RWPE1 (cell line): ENCODE data around the gene TMEFF1.
"Not testable (repeated sequence)": the region's sequence is repeated elsewhere in the genome, so short reads cannot be mapped to it uniquely, and the experiment has no call there.

ENCODE experiments used
- CTCF ChIA-PET: fragments of 350-600 bp; sonication (Branson Sonifier 250); formaldehyde crosslinking; extraction: SDS; loops from one replicate; lab custom pipeline; 2021; lab: Yijun Ruan, JAX
- POLR2A ChIA-PET: fragments of 400-600 bp; formaldehyde crosslinking; extraction: SDS; loops from one replicate; lab custom pipeline; 2020; ENCODE audit warnings: antibody characterized with exemption; ENCODE audit not compliant: low non-redundant PET; lab: Yijun Ruan, JAX
- DNase-seq: peaks from one replicate; pipeline ENCODE4 v3.0.0; 2012; ENCODE audit warnings: low spot score
- H3K27ac ChIP-seq: fragments of 450-650 bp; 2 replicates; pipeline ENCODE4 v1.5.1; 2017
- TF ChIP-seq, protein P1 (sequence below): fragments of 450-650 bp; conservative IDR thresholded peaks from 2 replicates; pipeline ENCODE4 v1.5.1; 2017; ENCODE audit warnings: low read depth, mild to moderate bottlenecking

The TMEFF1 gene

GRCh38 chr9:100511205-100511604 is 38.3 kb downstream of the TMEFF1 start:
- ChIA-PET CTCF (no interaction called here), POLR2A (no interaction called here)
- DNase-seq, result no peak
- H3K27ac ChIP-seq, result no peak overlapping the region
- TF ChIP-seq, protein P1, sequence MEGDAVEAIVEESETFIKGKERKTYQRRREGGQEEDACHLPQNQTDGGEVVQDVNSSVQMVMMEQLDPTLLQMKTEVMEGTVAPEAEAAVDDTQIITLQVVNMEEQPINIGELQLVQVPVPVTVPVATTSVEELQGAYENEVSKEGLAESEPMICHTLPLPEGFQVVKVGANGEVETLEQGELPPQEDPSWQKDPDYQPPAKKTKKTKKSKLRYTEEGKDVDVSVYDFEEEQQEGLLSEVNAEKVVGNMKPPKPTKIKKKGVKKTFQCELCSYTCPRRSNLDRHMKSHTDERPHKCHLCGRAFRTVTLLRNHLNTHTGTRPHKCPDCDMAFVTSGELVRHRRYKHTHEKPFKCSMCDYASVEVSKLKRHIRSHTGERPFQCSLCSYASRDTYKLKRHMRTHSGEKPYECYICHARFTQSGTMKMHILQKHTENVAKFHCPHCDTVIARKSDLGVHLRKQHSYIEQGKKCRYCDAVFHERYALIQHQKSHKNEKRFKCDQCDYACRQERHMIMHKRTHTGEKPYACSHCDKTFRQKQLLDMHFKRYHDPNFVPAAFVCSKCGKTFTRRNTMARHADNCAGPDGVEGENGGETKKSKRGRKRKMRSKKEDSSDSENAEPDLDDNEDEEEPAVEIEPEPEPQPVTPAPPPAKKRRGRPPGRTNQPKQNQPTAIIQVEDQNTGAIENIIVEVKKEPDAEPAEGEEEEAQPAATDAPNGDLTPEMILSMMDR, result no peak

- TF ChIP-seq, protein P1, result no peak
- no peak for DNase-seq
- H3K27ac ChIP-seq, result no peak overlapping the region
- ChIA-PET CTCF (interaction anchor here (0.7 to 1.2 kb wide), 2 partner anchors 80 to 600 kb away, joined by 3 to 4 read pairs; no protein-coding TSS in a partner anchor), POLR2A (no interaction called here)
Observed at GRCh38 chr9:100515578-100516494, 42.9 kb downstream of the TMEFF1 start.

DNA sequence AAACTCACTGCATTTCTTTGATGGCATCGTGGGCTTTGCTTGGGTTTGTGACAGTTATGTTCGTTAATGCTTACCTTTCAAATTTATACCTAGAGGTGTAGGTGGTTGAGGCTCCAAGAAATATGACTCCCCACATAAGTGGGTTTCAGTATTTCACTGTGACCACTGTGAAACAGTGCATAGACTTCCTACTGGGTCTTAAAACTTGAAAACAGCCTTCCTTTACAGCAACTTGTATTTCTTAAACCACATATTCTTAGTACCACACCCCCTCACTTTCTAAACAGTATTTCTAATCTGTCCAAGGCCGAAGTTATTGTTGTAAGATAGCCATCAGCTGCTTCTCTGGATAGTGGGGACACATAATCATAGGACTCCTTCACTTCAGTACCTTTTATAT is 48.3 kb downstream of the TMEFF1 start:
- ChIA-PET POLR2A (no interaction called here), CTCF (no interaction called here)
- no peak for DNase-seq
- TF ChIP-seq, protein P1, result no peak
- no peak overlapping the region for H3K27ac ChIP-seq

- TF ChIP-seq, protein P1, result no peak
- no peak overlapping the region for H3K27ac ChIP-seq
- ChIA-PET POLR2A (no interaction called here), CTCF (no interaction called here)
- no peak for DNase-seq
Observed at GRCh38 chr9:100525563-100525962, 52.6 kb downstream of the TMEFF1 start.

DNA sequence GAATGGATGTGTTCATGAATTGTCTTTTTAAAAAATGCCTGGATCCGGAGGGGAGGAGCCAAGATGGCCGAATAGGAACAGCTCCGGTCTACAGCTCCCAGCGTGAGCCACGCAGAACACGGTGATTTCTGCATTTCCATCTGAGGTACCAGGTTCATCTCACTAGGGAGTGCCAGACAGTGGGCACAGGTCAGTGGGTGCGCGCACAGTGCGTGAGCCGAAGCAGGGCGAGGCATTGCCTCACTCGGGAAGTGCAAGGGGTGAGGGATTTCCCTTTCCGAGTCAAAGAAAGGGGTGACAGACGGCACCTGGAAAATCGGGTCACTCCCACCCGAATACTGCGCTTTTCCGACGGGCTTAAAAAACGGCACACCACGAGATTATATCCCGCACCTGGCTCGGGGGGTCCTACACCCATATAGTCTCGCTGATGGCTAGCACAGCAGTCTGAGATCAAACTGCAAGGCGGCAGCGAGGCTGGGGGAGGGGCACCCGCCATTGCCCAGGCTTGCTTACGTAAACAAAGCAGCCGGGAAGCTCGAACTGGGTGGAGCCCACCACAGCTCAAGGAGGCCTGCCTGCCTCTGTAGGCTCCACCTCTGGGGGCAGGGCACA is 54.3 kb downstream of the TMEFF1 start:
- DNase-seq, POLR2A ChIA-PET, H3K27ac ChIP-seq, CTCF ChIA-PET: not testable (repeated sequence)

GRCh38 chr9:100534401-100534800 is 61.5 kb downstream of the TMEFF1 start:
- TF ChIP-seq, protein P1, result no peak
- DNase-seq, result no peak
- CTCF ChIA-PET, result no interaction called here
- H3K27ac ChIP-seq, result no peak overlapping the region
- POLR2A ChIA-PET, result no interaction called here

- DNase-seq, result no peak
- TF ChIP-seq, protein P1, result no peak
- ChIA-PET POLR2A (no interaction called here), CTCF (no interaction called here)
- no peak overlapping the region for H3K27ac ChIP-seq
Observed at GRCh38 chr9:100540327-100540726, 67.4 kb downstream of the TMEFF1 start.
